ENCODE results near the gene CCDC47.

GRCh38 chr17:63821804-63822203 is 48.4 kb upstream of the CCDC47 start:
- TF ChIP-seq CTCF (IDR thresholded peaks at IDR 0.05; ENCODE audit: low read depth, low read length, missing input control) (no peak), HNF4G (IDR thresholded peaks at IDR 0.05) (no peak), JUND (IDR thresholded peaks at IDR 0.05) (no peak)

Data from liver (tissue), 3 donors.